ENCODE measurements around the gene TMEM200C. TPM values are rescaled to one million over a fixed set of nuclear protein-coding genes. Genes with fewer than 3 reads are reported as not detected.

The TMEM200C gene
- total and polyA plus RNA-seq, 7 experiments from 2014 or later, result not detected

DNA sequence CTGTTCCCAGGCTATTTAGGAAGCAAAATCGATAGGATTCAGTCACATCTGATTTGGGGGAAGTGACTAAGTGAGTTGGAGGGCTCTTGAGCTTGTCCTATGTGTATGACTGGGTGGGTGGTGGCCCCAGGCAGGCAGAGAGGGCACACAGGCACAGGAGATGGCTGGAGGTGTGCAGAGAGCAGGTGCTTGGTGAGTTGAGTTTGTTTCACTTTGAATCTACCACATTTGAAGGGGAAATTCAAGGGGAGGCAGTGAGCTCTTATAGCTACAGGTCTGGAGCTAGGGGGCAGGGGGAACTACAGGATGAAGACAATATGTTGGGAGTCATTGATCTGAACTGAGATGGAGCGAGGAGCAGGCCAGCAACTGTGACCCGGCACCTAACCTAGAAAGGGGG is 42.5 kb upstream of the TMEM200C start:
- H3K27ac ChIP-seq (ENCODE audit: low read depth, low read length), result no peak overlapping the region
- H3K4me3 ChIP-seq (ENCODE audit: low read length), result no peak overlapping the region
- Mint-ChIP-seq H3K27ac (no peak overlapping the region), H3K27me3 (peaks cover 0 to 29% (median 19%) of the 10 kb centered on the region in 5 donors), H3K4me3 (no peak overlapping the region), H3K9me3 (peaks cover 0 to 5% (median 0%) of the 10 kb centered on the region in 11 donors), H3K4me1 (no peaks in the 10 kb centered on the region), H3K36me3 (no peaks in the 10 kb centered on the region)
- H3K4me1 ChIP-seq (ENCODE audit: control insufficient read depth in 2 of 2, insufficient read depth in 2 of 2, low read length in 2 of 2), result no peaks in the 10 kb centered on the region
- no peaks in the 10 kb centered on the region for H3K36me3 ChIP-seq (ENCODE audit: control insufficient read depth in 2 of 3, insufficient read depth in 3 of 3, low read length in 3 of 3)
- H3K27me3 ChIP-seq (ENCODE audit: control insufficient read depth in 2 of 2, insufficient read depth in 2 of 2, low read length in 2 of 2), result no peaks in the 10 kb centered on the region
- ChIA-PET POLR2A (no interaction called here), CTCF (no interaction called here)
- intact Hi-C loops (cut with micrococcal nuclease), result no loop called here
- DNase-seq (no peak), ATAC-seq (no peak)
- H3K9me3 ChIP-seq (ENCODE audit: control insufficient read depth in 2 of 3, low read length in 3 of 3), result no peaks in the 10 kb centered on the region

DNA sequence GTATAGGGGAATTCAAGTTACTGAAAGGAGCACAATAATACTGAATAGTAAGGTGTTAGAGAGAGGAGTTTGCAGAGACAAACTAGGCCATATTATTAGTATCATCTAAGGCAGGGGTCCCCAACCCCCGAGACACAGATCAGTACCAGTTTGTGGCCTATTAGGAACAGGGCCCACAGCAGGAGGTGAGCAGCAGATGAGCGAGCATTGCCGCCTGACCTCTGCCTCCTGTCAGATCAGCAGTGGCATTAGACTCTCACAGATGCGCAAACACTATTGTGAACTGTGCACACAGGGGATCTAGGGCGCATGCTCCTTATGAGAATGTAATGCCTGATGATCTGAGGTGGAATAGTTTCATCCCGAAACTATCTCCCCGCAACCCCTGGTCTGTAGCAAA is 41.8 kb upstream of the TMEM200C start:
- Histone ChIP-seq H3K4me3 (ENCODE audit: low read length) (no peak overlapping the region), H3K4me1 (ENCODE audit: control insufficient read depth in 2 of 2, insufficient read depth in 2 of 2, low read length in 2 of 2) (no peaks in the 10 kb centered on the region), H3K9me3 (ENCODE audit: control insufficient read depth in 2 of 3, low read length in 3 of 3) (no peaks in the 10 kb centered on the region), H3K27me3 (ENCODE audit: control insufficient read depth in 2 of 2, insufficient read depth in 2 of 2, low read length in 2 of 2) (no peaks in the 10 kb centered on the region), H3K36me3 (ENCODE audit: control insufficient read depth in 2 of 3, insufficient read depth in 3 of 3, low read length in 3 of 3) (no peaks in the 10 kb centered on the region), H3K27ac (ENCODE audit: low read depth, low read length) (no peak overlapping the region)
- ATAC-seq (no peak), DNase-seq (no peak)
- intact Hi-C loops (cut with micrococcal nuclease), result no loop called here
- POLR2A ChIA-PET, result no interaction called here
- CTCF ChIA-PET, result no interaction called here
- H3K4me1 Mint-ChIP-seq, result no peaks in the 10 kb centered on the region
- H3K9me3 Mint-ChIP-seq, result peaks cover 0 to 5% (median 0%) of the 10 kb centered on the region in 11 donors
- no peak overlapping the region for H3K4me3 Mint-ChIP-seq
- no peaks in the 10 kb centered on the region for H3K36me3 Mint-ChIP-seq
- H3K27ac Mint-ChIP-seq, result no peak overlapping the region
- H3K27me3 Mint-ChIP-seq, result peaks cover 0 to 26% (median 14%) of the 10 kb centered on the region in 5 donors

DNA sequence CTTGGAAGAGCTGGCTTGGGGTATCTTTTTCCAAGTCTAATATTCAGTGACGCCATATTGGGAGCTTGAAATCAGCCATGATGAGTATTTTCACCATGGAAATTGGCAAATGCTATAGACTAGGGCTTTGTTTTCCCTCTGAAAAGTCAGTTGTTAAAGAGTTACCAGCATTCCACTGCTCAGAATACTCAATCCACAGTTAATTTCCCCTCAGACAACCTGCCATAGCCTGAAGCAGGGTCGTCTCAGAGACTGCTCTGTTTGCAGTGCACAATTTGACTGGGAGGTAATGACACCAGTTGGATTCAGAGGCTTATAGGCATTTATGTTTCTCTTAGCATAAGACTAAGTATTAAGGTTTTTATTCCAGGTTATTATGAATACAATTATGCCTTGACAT is 35.5 kb upstream of the TMEM200C start:
- DNase-seq, result no peak
- H3K27me3 Mint-ChIP-seq, result peaks cover 0 to 32% (median 16%) of the 10 kb centered on the region in 5 donors
- CTCF ChIA-PET, result no interaction called here
- peaks cover 4 to 20% (median 11%) of the 10 kb centered on the region in 11 donors for H3K9me3 Mint-ChIP-seq
- peaks cover 0 to 5% (median 0%) of the 10 kb centered on the region in 5 donors for H3K36me3 Mint-ChIP-seq
- ATAC-seq, result no peak
- no peak overlapping the region for H3K4me3 Mint-ChIP-seq
- intact Hi-C loops (cut with micrococcal nuclease), result no loop called here
- H3K4me1 Mint-ChIP-seq, result no peaks in the 10 kb centered on the region
- H3K27ac Mint-ChIP-seq, result no peak overlapping the region
- no peak overlapping the region for H3K4me3 ChIP-seq (ENCODE audit: low read length)
- H3K27me3 ChIP-seq (ENCODE audit: control insufficient read depth in 2 of 2, insufficient read depth in 2 of 2, low read length in 2 of 2), result no peaks in the 10 kb centered on the region
- POLR2A ChIA-PET, result no interaction called here
- H3K9me3 ChIP-seq (ENCODE audit: control insufficient read depth in 2 of 3, low read length in 3 of 3), result no peaks in the 10 kb centered on the region
- no peaks in the 10 kb centered on the region for H3K4me1 ChIP-seq (ENCODE audit: control insufficient read depth in 2 of 2, insufficient read depth in 2 of 2, low read length in 2 of 2)
- H3K27ac ChIP-seq (ENCODE audit: low read depth, low read length), result no peak overlapping the region
- H3K36me3 ChIP-seq (ENCODE audit: control insufficient read depth in 2 of 3, insufficient read depth in 3 of 3, low read length in 3 of 3), result no peaks in the 10 kb centered on the region

DNA sequence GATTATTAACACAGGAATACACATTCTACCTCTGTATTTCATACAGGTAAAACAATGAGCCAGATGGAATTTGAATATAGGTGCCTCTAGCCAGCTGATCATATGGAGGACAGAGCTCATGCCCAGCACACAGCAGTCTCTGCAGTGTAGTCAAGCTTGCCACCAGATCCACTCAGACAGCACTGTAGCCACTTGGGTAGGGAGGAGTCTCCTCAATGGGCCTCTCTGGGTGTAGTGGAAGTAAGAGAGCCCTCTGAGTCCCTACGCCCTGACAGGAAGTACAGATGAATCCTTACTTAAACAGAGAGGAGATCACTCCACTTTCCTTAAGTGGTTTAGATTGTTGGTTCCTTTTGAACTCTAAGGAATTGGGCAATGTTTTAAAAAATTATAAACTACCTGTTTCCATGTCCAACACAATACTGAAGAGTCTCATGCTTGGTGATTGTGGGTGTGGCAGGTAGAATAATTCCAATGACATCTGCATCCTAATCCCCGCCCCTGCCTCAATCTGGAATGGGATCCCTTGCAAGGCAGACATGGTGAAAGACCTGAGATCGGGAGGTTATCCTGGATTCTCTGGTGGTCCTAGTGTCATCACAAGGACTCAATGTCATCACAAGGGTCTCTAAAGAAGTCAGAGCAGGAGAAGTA is 23.0 kb upstream of the TMEM200C start:
- Histone ChIP-seq H3K27ac (ENCODE audit: low read depth, low read length) (no peak overlapping the region), H3K9me3 (ENCODE audit: control insufficient read depth in 2 of 3, low read length in 3 of 3) (no peaks in the 10 kb centered on the region), H3K4me1 (ENCODE audit: control insufficient read depth in 2 of 2, insufficient read depth in 2 of 2, low read length in 2 of 2) (no peaks in the 10 kb centered on the region), H3K36me3 (ENCODE audit: control insufficient read depth in 2 of 3, insufficient read depth in 3 of 3, low read length in 3 of 3) (no peaks in the 10 kb centered on the region), H3K27me3 (ENCODE audit: control insufficient read depth in 2 of 2, insufficient read depth in 2 of 2, low read length in 2 of 2) (no peaks in the 10 kb centered on the region), H3K4me3 (ENCODE audit: low read length) (no peak overlapping the region)
- DNase-seq (no peak), ATAC-seq (no peak)
- H3K9me3 Mint-ChIP-seq, result peaks cover 0 to 3% (median 0%) of the 10 kb centered on the region in 11 donors
- H3K27me3 Mint-ChIP-seq, result peaks cover 4 to 34% (median 18%) of the 10 kb centered on the region in 5 donors
- intact Hi-C loops (cut with micrococcal nuclease), result no loop called here
- POLR2A ChIA-PET, result no interaction called here
- H3K4me1 Mint-ChIP-seq, result no peaks in the 10 kb centered on the region
- no peak overlapping the region for H3K4me3 Mint-ChIP-seq
- no peaks in the 10 kb centered on the region for H3K36me3 Mint-ChIP-seq
- CTCF ChIA-PET, result no interaction called here
- H3K27ac Mint-ChIP-seq, result no peak overlapping the region

DNA sequence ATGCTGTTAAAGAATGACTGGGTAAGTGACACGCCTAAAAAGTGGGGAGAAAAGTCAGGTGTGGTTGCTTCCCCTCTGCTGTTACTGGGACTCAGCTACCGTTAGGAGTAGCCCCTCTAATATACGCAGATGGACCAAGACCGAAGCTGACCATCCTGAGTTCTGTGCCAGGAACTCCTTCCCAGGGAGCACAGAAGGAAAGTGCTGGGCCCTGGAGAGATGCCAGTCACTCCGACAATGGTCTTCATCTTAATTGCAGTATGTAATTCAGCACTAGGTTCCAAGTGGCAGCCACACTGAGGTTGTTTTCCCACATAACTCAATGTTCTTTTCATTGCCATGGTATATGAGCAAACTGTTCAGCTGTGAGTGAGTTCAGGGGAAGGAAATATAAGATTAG is 19.6 kb upstream of the TMEM200C start:
- intact Hi-C loops (cut with micrococcal nuclease), result no loop called here
- CTCF ChIA-PET, result no interaction called here
- H3K9me3 Mint-ChIP-seq, result peaks cover 0 to 3% (median 0%) of the 10 kb centered on the region in 11 donors
- H3K4me1 Mint-ChIP-seq, result no peaks in the 10 kb centered on the region
- no peak overlapping the region for H3K4me3 Mint-ChIP-seq
- peaks cover 2 to 24% (median 15%) of the 10 kb centered on the region in 5 donors for H3K27me3 Mint-ChIP-seq
- no peak for DNase-seq
- no peaks in the 10 kb centered on the region for H3K36me3 Mint-ChIP-seq
- no peaks in the 10 kb centered on the region for H3K36me3 ChIP-seq (ENCODE audit: control insufficient read depth in 2 of 3, insufficient read depth in 3 of 3, low read length in 3 of 3)
- POLR2A ChIA-PET, result no interaction called here
- no peaks in the 10 kb centered on the region for H3K4me1 ChIP-seq (ENCODE audit: control insufficient read depth in 2 of 2, insufficient read depth in 2 of 2, low read length in 2 of 2)
- H3K4me3 ChIP-seq (ENCODE audit: low read length), result no peak overlapping the region
- no peak overlapping the region for H3K27ac ChIP-seq (ENCODE audit: low read depth, low read length)
- no peaks in the 10 kb centered on the region for H3K27me3 ChIP-seq (ENCODE audit: control insufficient read depth in 2 of 2, insufficient read depth in 2 of 2, low read length in 2 of 2)
- no peaks in the 10 kb centered on the region for H3K9me3 ChIP-seq (ENCODE audit: control insufficient read depth in 2 of 3, low read length in 3 of 3)
- no peak overlapping the region for H3K27ac Mint-ChIP-seq
- no peak for ATAC-seq

DNA sequence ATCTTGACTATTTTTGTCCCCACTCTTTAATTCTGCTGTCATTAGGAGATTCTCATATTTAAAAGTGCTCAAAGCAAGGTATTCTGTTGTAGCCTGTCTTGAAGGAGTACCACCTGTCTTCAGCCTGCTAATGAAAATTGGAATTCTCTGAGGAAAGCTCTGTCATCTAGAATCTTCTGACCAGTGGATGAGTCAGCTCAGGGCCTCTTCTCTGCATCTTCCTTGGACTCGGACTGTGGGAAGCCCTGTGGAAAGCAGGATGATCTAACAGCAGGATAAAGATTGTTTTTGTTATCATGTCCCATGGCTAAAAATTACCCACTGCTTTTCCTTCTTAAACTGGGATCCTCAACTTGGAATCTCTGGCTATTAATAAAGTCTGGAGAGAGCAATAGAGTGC is 18.7 kb upstream of the TMEM200C start:
- no peak overlapping the region for H3K27ac ChIP-seq (ENCODE audit: low read depth, low read length)
- H3K4me1 Mint-ChIP-seq, result no peaks in the 10 kb centered on the region
- ATAC-seq (no peak), DNase-seq (no peak)
- ChIA-PET CTCF (no interaction called here), POLR2A (no interaction called here)
- intact Hi-C loops (cut with micrococcal nuclease), result no loop called here
- no peaks in the 10 kb centered on the region for H3K36me3 Mint-ChIP-seq
- H3K4me3 Mint-ChIP-seq, result no peak overlapping the region
- no peaks in the 10 kb centered on the region for H3K4me1 ChIP-seq (ENCODE audit: control insufficient read depth in 2 of 2, insufficient read depth in 2 of 2, low read length in 2 of 2)
- no peaks in the 10 kb centered on the region for H3K36me3 ChIP-seq (ENCODE audit: control insufficient read depth in 2 of 3, insufficient read depth in 3 of 3, low read length in 3 of 3)
- H3K27ac Mint-ChIP-seq, result no peak overlapping the region
- peaks cover 0 to 3% (median 0%) of the 10 kb centered on the region in 11 donors for H3K9me3 Mint-ChIP-seq
- H3K9me3 ChIP-seq (ENCODE audit: control insufficient read depth in 2 of 3, low read length in 3 of 3), result no peaks in the 10 kb centered on the region
- no peaks in the 10 kb centered on the region for H3K27me3 ChIP-seq (ENCODE audit: control insufficient read depth in 2 of 2, insufficient read depth in 2 of 2, low read length in 2 of 2)
- H3K27me3 Mint-ChIP-seq, result peaks cover 2 to 20% (median 12%) of the 10 kb centered on the region in 5 donors
- H3K4me3 ChIP-seq (ENCODE audit: low read length), result no peak overlapping the region

DNA sequence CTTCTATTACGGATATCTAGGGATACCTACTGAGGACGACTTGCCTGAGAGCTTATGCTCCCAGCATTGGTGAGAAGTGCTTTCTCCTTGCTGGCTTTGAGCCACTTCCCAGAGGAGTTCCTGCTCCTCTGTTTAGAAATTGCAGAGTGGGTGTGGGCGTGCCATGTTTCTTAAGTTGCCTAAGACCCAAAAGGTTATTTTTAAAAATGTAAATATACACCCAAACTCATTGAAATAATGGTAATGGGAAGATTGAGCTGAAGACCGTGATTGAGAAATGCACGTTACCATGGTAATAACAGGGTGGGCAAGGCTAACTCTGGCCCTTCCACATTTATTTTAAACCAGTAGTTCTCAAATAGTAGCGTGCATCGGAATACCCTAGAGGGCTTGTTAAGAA is 17.2 kb upstream of the TMEM200C start:
- no peak for DNase-seq
- Mint-ChIP-seq H3K9me3 (peaks cover 0 to under 1% (median 0%) of the 10 kb centered on the region in 11 donors), H3K27me3 (peaks cover 0 to 16% (median 12%) of the 10 kb centered on the region in 5 donors), H3K4me3 (no peak overlapping the region), H3K27ac (no peak overlapping the region), H3K36me3 (no peaks in the 10 kb centered on the region), H3K4me1 (no peaks in the 10 kb centered on the region)
- intact Hi-C loops (cut with micrococcal nuclease), result no loop called here
- Histone ChIP-seq H3K9me3 (ENCODE audit: control insufficient read depth in 2 of 3, low read length in 3 of 3) (no peaks in the 10 kb centered on the region), H3K27ac (ENCODE audit: low read depth, low read length) (no peak overlapping the region), H3K27me3 (ENCODE audit: control insufficient read depth in 2 of 2, insufficient read depth in 2 of 2, low read length in 2 of 2) (no peaks in the 10 kb centered on the region), H3K4me1 (ENCODE audit: control insufficient read depth in 2 of 2, insufficient read depth in 2 of 2, low read length in 2 of 2) (no peaks in the 10 kb centered on the region), H3K36me3 (ENCODE audit: control insufficient read depth in 2 of 3, insufficient read depth in 3 of 3, low read length in 3 of 3) (no peaks in the 10 kb centered on the region), H3K4me3 (ENCODE audit: low read length) (no peak overlapping the region)
- no peak for ATAC-seq
- ChIA-PET POLR2A (no interaction called here), CTCF (no interaction called here)
